Activated CD8-positive, alpha-beta memory T cell treated with anti-CD3 and anti-CD28 coated beads, Interleukin-2, amount 50 U/mL, for 24 hours (primary cell): Measurements from ENCODE around the gene GALNS.

Experiments used
- DNase-seq: peaks from one replicate; pipeline ENCODE4 v3.0.0-alpha.2; 2020; ENCODE audit errors: extremely low read depth

The GALNS gene

GRCh38 chr16:88876942-88877526 lies 20.3 kb upstream of the GALNS start:
- no peak for DNase-seq

- DNase-seq: no peak
Observed at GRCh38 chr16:88875703-88876234, 19.0 kb upstream of the GALNS start.

- no peak for DNase-seq
Observed at GRCh38 chr16:88874938-88875599, 18.3 kb upstream of the GALNS start.

GRCh38 chr16:88872650-88873331 lies 16.0 kb upstream of the GALNS start:
- no peak for DNase-seq

GRCh38 chr16:88871730-88872416 lies 15.1 kb upstream of the GALNS start:
- no peak for DNase-seq

- DNase-seq: no peak
Observed at GRCh38 chr16:88871349-88871702, 14.6 kb upstream of the GALNS start.

- DNase-seq: no peak
Observed at GRCh38 chr16:88870608-88871348, 14.0 kb upstream of the GALNS start.

- DNase-seq: no peak
Observed at GRCh38 chr16:88869673-88869980, 12.9 kb upstream of the GALNS start.

- no peak for DNase-seq
Observed at GRCh38 chr16:88868974-88869672, 12.4 kb upstream of the GALNS start.

GRCh38 chr16:88867581-88868246 lies 11.0 kb upstream of the GALNS start:
- no peak for DNase-seq

- DNase-seq: no peak
Observed at GRCh38 chr16:88866151-88866920, 9.6 kb upstream of the GALNS start, which contains the start of gene PABPN1L. Gene PABPN1L, minus strand, starts transcription at chr16:88866660. Its CDS starts 54 bp downstream, at chr16:88866606.

GRCh38 chr16:88865742-88866141 lies 9.0 kb upstream of the GALNS start:
- no peak for DNase-seq

- DNase-seq: no peak
Observed at GRCh38 chr16:88865310-88865709, 8.6 kb upstream of the GALNS start.

- DNase-seq: no peak
Observed at GRCh38 chr16:88864521-88864920, 7.8 kb upstream of the GALNS start.

GRCh38 chr16:88864099-88864498 lies 7.4 kb upstream of the GALNS start:
- DNase-seq: no peak

- DNase-seq: no peak
Observed at GRCh38 chr16:88863426-88863825, 6.7 kb upstream of the GALNS start.

GRCh38 chr16:88862968-88863367 lies 6.2 kb upstream of the GALNS start:
- DNase-seq: no peak

- no peak for DNase-seq
Observed at GRCh38 chr16:88861359-88861758, 4.6 kb upstream of the GALNS start.

- no peak for DNase-seq
Observed at GRCh38 chr16:88859381-88860091, 2.8 kb upstream of the GALNS start.
